ENCODE measurements around the gene HCK. TPM values are rescaled to one million over a fixed set of nuclear protein-coding genes. Genes with fewer than 3 reads are reported as not detected.
A peak's percentile ranks its signal among the peaks of the same experiment; 100 is the strongest.
"Not testable (repeated sequence)": the region's sequence is repeated elsewhere in the genome, so short reads cannot be mapped to it uniquely, and the experiment has no call there.

Gene HCK
- total RNA-seq, 1 experiment from 2014 or later = not detected

GRCh38 chr20:32028647-32029372, 23.2 kb upstream of the HCK start:
- peak; percentile 26 for DNase-seq (ENCODE audit: low read depth)

GRCh38 chr20:32029561-32029960, 22.5 kb upstream of the HCK start:
- no peak for DNase-seq (ENCODE audit: low read depth)

GRCh38 chr20:32031007-32031958, 20.8 kb upstream of the HCK start:
- DNase-seq (ENCODE audit: low read depth) = peak; percentile 78

GRCh38 chr20:32033316-32033715, 18.7 kb upstream of the HCK start:
- no peak for DNase-seq (ENCODE audit: low read depth)

- DNase-seq (ENCODE audit: low read depth) = not testable (repeated sequence)
Observed at GRCh38 chr20:32033721-32034120, 18.3 kb upstream of the HCK start.

- no peak for DNase-seq (ENCODE audit: low read depth)
Observed at GRCh38 chr20:32034581-32035425, 17.2 kb upstream of the HCK start.

GRCh38 chr20:32035426-32035779, 16.6 kb upstream of the HCK start:
- no peak for DNase-seq (ENCODE audit: low read depth)

- no peak for DNase-seq (ENCODE audit: low read depth)
Observed at GRCh38 chr20:32036252-32036651, 15.8 kb upstream of the HCK start.

- DNase-seq (ENCODE audit: low read depth) = no peak
Observed at GRCh38 chr20:32036716-32037485, 15.1 kb upstream of the HCK start.

- DNase-seq (ENCODE audit: low read depth) = peak; percentile 51
Observed at GRCh38 chr20:32037929-32038328, 14.1 kb upstream of the HCK start.

- DNase-seq (ENCODE audit: low read depth) = no peak
Observed at GRCh38 chr20:32040142-32040953, 11.7 kb upstream of the HCK start.

GRCh38 chr20:32045999-32046398, 6.0 kb upstream of the HCK start:
- DNase-seq (ENCODE audit: low read depth) = peak; percentile 34

- DNase-seq (ENCODE audit: low read depth) = no peak
Observed at GRCh38 chr20:32050324-32050841, 1.7 kb upstream of the HCK start.

- DNase-seq (ENCODE audit: low read depth) = no peak
Observed at GRCh38 chr20:32050851-32051556, 1.0 kb upstream of the HCK start.

- no peak for DNase-seq (ENCODE audit: low read depth)
Observed at GRCh38 chr20:32051720-32052089, 337 bp upstream of the HCK start.

GRCh38 chr20:32052778-32053362, 828 bp downstream of the HCK start:
- no peak for DNase-seq (ENCODE audit: low read depth)

- no peak for DNase-seq (ENCODE audit: low read depth)
Observed at GRCh38 chr20:32053648-32054047, 1.6 kb downstream of the HCK start.

GRCh38 chr20:32056708-32057483, 4.9 kb downstream of the HCK start:
- DNase-seq (ENCODE audit: low read depth) = no peak

All from HT1080 (cell line).